Upper lobe of left lung (tissue), 4 donors: ENCODE data around the gene NPBWR2.

Experiments used
- EP300 ChIP-seq, 4 donors: sonication (generic); formaldehyde crosslinking; IDR thresholded peaks; one replicate each; pipeline ENCODE4 v1.5.1; 2017; ENCODE audit warnings: antibody characterized with exemption in 4 of 4, control low read depth in 2 of 4
- POLR2A ChIP-seq, 4 donors: fragments of 450-650 bp; IDR thresholded peaks; one replicate each; pipeline ENCODE4 v1.5.1; 2016 to 2017; ENCODE audit warnings: antibody characterized with exemption in 4 of 4, mild to moderate bottlenecking in 2 of 4
- POLR2AphosphoS5 ChIP-seq, 2 donors: sonication (generic); formaldehyde crosslinking; IDR thresholded peaks; one replicate each; pipeline ENCODE4 v1.5.1; 2017; ENCODE audit warnings: antibody characterized with exemption in 2 of 2
- TF ChIP-seq, protein P1 (sequence below), 6 experiments: fragments of 450-650 bp in 4 of 6; fragments of 200-600 bp in 2 of 6; sonication (generic) in 2 of 6; IDR thresholded peaks; one replicate each; pipeline ENCODE4 v1.5.1; 2016 to 2019; ENCODE audit warnings: antibody characterized with exemption in 6 of 6

DNA sequence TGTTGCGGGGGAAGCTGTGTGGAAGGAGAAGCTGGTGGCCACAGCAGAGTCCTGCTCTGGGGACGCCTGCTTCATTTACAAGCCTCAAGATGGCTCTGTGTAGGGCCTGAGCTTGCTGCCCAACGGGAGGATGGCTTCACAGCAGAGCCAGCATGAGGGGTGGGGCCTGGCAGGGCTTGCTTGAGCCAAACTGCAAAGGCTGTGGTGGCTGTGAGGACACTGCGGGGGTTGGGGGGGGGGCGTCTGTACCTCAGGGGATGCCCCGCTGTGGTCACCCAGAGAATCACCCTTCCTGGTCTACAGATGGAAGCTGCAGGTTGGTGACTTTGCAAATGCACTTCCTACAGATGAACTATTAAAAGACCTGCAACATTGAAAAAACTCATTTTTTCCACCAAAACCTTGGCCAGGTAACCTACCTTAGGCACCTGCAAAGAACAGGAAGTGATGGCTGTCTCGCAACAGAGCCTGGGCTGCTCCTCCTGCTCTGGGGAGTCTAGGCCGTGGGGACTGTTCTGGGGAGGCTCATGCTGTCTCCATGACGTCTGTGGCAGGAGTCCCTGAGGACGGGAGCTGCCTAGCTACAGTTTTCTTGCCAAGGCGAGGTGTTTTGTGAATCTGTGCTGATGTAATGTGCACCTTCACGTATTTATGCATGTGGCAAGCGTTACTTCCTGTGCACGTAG lies 7.3 kb downstream of the NPBWR2 start:
- TF ChIP-seq, protein P1, sequence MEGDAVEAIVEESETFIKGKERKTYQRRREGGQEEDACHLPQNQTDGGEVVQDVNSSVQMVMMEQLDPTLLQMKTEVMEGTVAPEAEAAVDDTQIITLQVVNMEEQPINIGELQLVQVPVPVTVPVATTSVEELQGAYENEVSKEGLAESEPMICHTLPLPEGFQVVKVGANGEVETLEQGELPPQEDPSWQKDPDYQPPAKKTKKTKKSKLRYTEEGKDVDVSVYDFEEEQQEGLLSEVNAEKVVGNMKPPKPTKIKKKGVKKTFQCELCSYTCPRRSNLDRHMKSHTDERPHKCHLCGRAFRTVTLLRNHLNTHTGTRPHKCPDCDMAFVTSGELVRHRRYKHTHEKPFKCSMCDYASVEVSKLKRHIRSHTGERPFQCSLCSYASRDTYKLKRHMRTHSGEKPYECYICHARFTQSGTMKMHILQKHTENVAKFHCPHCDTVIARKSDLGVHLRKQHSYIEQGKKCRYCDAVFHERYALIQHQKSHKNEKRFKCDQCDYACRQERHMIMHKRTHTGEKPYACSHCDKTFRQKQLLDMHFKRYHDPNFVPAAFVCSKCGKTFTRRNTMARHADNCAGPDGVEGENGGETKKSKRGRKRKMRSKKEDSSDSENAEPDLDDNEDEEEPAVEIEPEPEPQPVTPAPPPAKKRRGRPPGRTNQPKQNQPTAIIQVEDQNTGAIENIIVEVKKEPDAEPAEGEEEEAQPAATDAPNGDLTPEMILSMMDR (IDR thresholded peaks at IDR 0.05): no peak
- no peak for TF ChIP-seq POLR2A (IDR thresholded peaks at IDR 0.05)
- no peak for TF ChIP-seq POLR2AphosphoS5 (IDR thresholded peaks at IDR 0.05)
- TF ChIP-seq EP300 (IDR thresholded peaks at IDR 0.05): no peak
